ENCODE data around the gene ABCC8. TPM values are rescaled to one million over a fixed set of nuclear protein-coding genes. Genes with fewer than 3 reads are reported as not detected.

Gene ABCC8
- total RNA-seq, 1 experiment from 2014 or later = 7.3 TPM

DNA sequence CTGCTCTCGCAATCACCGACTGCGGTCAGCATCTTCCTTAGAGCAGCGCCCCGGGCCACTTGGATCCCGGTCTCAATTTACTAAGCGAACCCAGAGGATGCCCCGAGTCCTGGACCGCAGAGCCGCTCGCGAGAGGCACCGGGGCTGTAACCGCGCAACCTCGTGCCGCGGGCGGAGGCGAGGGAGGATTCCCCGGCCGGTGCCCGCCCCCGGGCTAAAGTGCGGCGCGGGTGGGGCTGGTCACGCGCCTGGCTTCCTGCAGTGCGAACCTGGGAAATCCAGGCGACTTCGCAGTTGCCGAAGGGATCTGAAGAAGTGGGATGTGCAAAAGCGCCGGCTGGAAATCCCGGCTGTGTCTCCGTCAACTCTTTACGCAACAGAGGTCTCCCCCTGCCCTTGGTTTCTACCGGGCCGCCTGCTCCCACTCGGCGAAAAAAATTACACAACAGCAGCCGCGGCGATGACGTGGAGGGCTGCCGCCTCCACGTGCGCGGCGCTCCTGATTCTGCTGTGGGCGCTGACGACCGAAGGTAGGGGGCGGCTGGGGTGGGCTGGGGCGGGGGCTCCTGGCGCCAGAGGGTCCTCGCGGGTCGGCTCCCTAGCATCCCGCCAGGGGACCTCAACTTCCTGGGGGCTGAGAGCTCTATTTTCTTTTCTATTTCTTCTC lies 125.0 kb downstream of the ABCC8 start, which contains the start of gene NCR3LG1 (continued):
- TF ChIP-seq PRDM15 (CRISPR knock-in tag; IDR thresholded peaks at IDR 0.05) (no peak), HMGA2 (CRISPR knock-in tag; IDR thresholded peaks at IDR 0.05) (no peak), AFF4 (CRISPR knock-in tag; IDR thresholded peaks at IDR 0.05; ENCODE audit: borderline replicate concordance) (no peak), ZNF121 (CRISPR knock-in tag; IDR thresholded peaks at IDR 0.05) (no peak), ZNF671 (CRISPR knock-in tag; IDR thresholded peaks at IDR 0.05) (no peak), ELF4 (CRISPR knock-in tag; IDR thresholded peaks at IDR 0.05; ENCODE audit: low read depth) (no peak), MAX (CRISPR knock-in tag; IDR thresholded peaks at IDR 0.05) (peak; percentile 89), NFATC4 (CRISPR knock-in tag; IDR thresholded peaks at IDR 0.05) (no peak), KAT7 (CRISPR knock-in tag; IDR thresholded peaks at IDR 0.05; ENCODE audit: borderline replicate concordance) (no peak), EMX1 (CRISPR knock-in tag; IDR thresholded peaks at IDR 0.05) (no peak), GABPB1 (CRISPR knock-in tag; IDR thresholded peaks at IDR 0.05) (peak; percentile 24; the same call in 1 of the 2 replicates), ARID4B (CRISPR knock-in tag; IDR thresholded peaks at IDR 0.05; ENCODE audit: borderline replicate concordance) (0 out of 2 replicates have a peak, but pooled peaks have one; percentile 47)
- TF ChIP-seq, protein P1, sequence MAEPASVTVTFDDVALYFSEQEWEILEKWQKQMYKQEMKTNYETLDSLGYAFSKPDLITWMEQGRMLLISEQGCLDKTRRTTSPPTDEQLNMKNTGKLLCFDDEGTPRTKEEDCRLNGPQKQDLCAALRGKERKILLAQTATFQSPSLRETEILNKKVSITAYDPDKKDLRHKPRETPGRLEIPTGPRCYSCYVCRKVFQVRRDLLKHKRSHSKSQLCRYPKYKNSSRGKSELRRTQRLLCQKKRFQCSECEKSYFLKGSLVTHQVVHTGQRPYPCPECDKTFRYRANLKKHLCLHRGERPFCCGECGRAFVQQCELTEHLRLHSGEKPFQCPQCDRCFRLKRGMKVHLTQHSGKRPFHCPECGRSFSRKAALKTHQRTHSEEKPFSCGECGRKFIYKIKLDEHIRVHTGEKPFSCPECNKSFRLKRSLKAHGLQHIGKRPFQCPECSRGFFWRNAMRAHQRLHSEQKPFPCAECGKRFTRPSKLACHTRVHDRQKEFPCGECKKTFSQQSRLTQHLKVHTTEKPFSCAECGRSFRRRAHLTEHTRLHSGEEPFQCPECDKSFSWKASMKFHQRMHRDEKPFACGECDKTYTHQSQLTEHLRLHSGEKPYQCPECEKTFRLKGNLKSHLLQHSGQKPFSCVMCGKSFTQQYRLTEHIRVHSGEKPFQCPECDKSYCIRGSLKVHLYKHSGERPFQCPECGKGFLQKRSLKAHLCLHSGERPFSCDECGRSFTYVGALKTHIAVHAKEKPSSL (CRISPR knock-in tag; conservative IDR thresholded peaks at IDR 0.05) = no peak
- TF ChIP-seq, protein P2, sequence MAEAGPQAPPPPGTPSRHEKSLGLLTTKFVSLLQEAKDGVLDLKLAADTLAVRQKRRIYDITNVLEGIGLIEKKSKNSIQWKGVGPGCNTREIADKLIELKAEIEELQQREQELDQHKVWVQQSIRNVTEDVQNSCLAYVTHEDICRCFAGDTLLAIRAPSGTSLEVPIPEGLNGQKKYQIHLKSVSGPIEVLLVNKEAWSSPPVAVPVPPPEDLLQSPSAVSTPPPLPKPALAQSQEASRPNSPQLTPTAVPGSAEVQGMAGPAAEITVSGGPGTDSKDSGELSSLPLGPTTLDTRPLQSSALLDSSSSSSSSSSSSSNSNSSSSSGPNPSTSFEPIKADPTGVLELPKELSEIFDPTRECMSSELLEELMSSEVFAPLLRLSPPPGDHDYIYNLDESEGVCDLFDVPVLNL (CRISPR knock-in tag; IDR thresholded peaks at IDR 0.05; ENCODE audit: borderline replicate concordance, low read depth) = no peak

Data from WTC11 (cell line).